Smooth muscle cell (in vitro differentiated cells): ENCODE data around the gene CERS4. TPM values are rescaled to one million over a fixed set of nuclear protein-coding genes. Genes with fewer than 3 reads are reported as not detected.

Source experiments
- DNase-seq: peaks from one replicate; lab custom pipeline; 2025; ENCODE audit not compliant: unreplicated experiment; lab: John Stamatoyannopoulos, UW
- H2AFZ ChIP-seq: fragments of 200-600 bp; sonication (generic); 2 replicates; pipeline ENCODE4 v1.6.0; 2016; ENCODE audit warnings: antibody characterized with exemption, low read depth, mild to moderate bottlenecking
- H3F3A ChIP-seq: fragments of 200-600 bp; sonication (generic); 2 replicates; pipeline ENCODE4 v1.6.0; 2017; ENCODE audit warnings: antibody characterized with exemption, low read depth
- H3K27ac ChIP-seq: fragments of 200-600 bp; sonication (generic); 2 replicates; pipeline ENCODE4 v1.5.1; 2016; ENCODE audit warnings: low read depth, mild to moderate bottlenecking
- H3K27me3 ChIP-seq: fragments of 200-600 bp; sonication (generic); 2 replicates; pipeline ENCODE4 v1.6.1; 2016; ENCODE audit warnings: low read depth, mild to moderate bottlenecking
- H3K36me3 ChIP-seq: fragments of 200-600 bp; sonication (generic); 2 replicates; pipeline ENCODE4 v1.5.1; 2016; ENCODE audit warnings: low read depth
- H3K4me1 ChIP-seq: fragments of 200-600 bp; sonication (generic); 2 replicates; pipeline ENCODE4 v1.5.1; 2016; ENCODE audit warnings: low read depth
- H3K4me2 ChIP-seq: fragments of 200-600 bp; sonication (generic); 2 replicates; pipeline ENCODE4 v1.6.0; 2016; ENCODE audit warnings: mild to moderate bottlenecking
- H3K4me3 ChIP-seq: fragments of 200-600 bp; sonication (generic); 2 replicates; pipeline ENCODE4 v1.5.1; 2016; ENCODE audit warnings: mild to moderate bottlenecking
- H3K79me2 ChIP-seq: fragments of 200-600 bp; sonication (generic); 2 replicates; pipeline ENCODE4 v1.6.0; 2016; ENCODE audit warnings: low read depth, mild to moderate bottlenecking
- H3K9ac ChIP-seq: fragments of 200-600 bp; sonication (generic); 2 replicates; pipeline ENCODE4 v1.6.0; 2016; ENCODE audit warnings: low read depth
- H3K9me3 ChIP-seq: fragments of 200-600 bp; sonication (generic); replicated peaks from 2 replicates; pipeline ENCODE4 v1.5.1; 2016; ENCODE audit warnings: low read depth
- H4K20me1 ChIP-seq: fragments of 200-600 bp; sonication (generic); 2 replicates; pipeline ENCODE4 v1.6.0; 2016; ENCODE audit warnings: low read depth
- WGBS: methylation state at CpG from one replicate; pipeline ENCODE4 v1.1.7; 2016; ENCODE audit warnings: low lambda C conversion rate; 5-methylcytosine and 5-hydroxymethylcytosine counted together
- polyA plus RNA-seq: library from polyadenylated mRNA; unstranded; fragments of >200 nt; fragmentation: Nextera tagmentation; extraction: Ambion mirVana; gene quantifications from 2 replicates; pipeline ENCODE4 v1.2.1, GENCODE V29; 2016
- total RNA-seq: library from RNA; depleted of rRNA; stranded (reverse); fragments of >200 nt; gene quantifications from 2 replicates; pipeline ENCODE4 v1.2.3, GENCODE V29; 2014
- TF ChIP-seq, protein P1 (sequence below): fragments of 200-600 bp; sonication (generic); IDR thresholded peaks from 2 replicates; pipeline ENCODE4 v1.5.1; 2017; ENCODE audit warnings: borderline replicate concordance, mild to moderate bottlenecking, antibody characterized with exemption; ENCODE audit not compliant: insufficient read depth, poor library complexity, severe bottlenecking

Gene CERS4
- total and polyA plus RNA-seq, 2 experiments from 2014 or later = 19.9 to 20.9 TPM

DNA sequence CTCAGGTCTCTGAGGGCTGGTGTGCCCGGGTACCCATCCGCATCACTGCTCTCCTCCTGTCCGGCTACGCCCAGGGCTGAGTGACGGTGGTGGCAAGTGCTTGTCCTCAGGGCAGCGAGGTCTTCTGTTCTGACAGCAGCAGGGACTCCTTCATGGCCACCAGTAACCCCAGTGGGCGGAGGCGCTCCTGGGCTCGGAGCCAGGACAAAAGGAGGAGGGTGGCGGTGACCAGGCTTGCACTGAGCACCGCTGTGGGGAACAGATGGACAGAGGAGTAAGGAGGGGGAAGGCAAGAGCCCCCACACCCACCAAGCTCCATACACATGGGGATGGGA is 93.2 kb downstream of the CERS4 start:
- WGBS = 92% methylated on average over 9 of the region's 11 CpGs
- H3K36me3 ChIP-seq = no peaks in the 10 kb centered on the region
- DNase-seq = no peak

DNA sequence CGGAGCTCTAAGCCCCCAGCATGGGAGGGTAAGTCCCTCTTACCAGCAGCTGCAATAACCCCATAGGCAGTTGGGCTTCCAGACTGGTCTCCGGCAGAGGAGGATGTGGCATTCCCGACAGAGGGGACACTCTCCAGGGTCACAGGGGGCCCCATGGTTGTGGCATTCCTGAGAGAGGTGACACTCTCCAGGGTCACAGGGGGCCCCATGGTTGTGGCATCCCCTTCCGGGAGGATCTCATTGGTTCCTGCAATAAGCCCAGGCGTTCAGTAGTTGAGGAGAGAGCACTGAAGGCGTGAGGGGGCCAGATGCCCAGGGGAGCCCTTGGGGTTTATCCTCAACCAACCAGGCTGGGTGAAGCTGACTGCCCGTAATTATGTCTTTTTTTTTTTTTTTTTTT is 93.6 kb downstream of the CERS4 start:
- Histone ChIP-seq H4K20me1 (no peaks in the 10 kb centered on the region), H3K4me2 (no peak overlapping the region), H3K4me1 (peaks cover 7% of the 10 kb centered on the region), H3F3A (no peaks in the 10 kb centered on the region), H3K79me2 (no peaks in the 10 kb centered on the region), H3K36me3 (no peaks in the 10 kb centered on the region), H3K9me3 (no peaks in the 10 kb centered on the region), H2AFZ (no peak overlapping the region), H3K4me3 (no peak overlapping the region), H3K9ac (no peak overlapping the region), H3K27me3 (no peaks in the 10 kb centered on the region), H3K27ac (no peak overlapping the region)
- TF ChIP-seq, protein P1, sequence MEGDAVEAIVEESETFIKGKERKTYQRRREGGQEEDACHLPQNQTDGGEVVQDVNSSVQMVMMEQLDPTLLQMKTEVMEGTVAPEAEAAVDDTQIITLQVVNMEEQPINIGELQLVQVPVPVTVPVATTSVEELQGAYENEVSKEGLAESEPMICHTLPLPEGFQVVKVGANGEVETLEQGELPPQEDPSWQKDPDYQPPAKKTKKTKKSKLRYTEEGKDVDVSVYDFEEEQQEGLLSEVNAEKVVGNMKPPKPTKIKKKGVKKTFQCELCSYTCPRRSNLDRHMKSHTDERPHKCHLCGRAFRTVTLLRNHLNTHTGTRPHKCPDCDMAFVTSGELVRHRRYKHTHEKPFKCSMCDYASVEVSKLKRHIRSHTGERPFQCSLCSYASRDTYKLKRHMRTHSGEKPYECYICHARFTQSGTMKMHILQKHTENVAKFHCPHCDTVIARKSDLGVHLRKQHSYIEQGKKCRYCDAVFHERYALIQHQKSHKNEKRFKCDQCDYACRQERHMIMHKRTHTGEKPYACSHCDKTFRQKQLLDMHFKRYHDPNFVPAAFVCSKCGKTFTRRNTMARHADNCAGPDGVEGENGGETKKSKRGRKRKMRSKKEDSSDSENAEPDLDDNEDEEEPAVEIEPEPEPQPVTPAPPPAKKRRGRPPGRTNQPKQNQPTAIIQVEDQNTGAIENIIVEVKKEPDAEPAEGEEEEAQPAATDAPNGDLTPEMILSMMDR = no peak
- WGBS = 94% methylated on average over 7 of the region's 7 CpGs
- no peak for DNase-seq

More for the DNA sequence above, 93.2 kb downstream of the CERS4 start:
- H3K9ac ChIP-seq = no peak overlapping the region
- H4K20me1 ChIP-seq = no peaks in the 10 kb centered on the region
- H3F3A ChIP-seq = no peaks in the 10 kb centered on the region
- H3K4me2 ChIP-seq = no peak overlapping the region
- H3K9me3 ChIP-seq = no peaks in the 10 kb centered on the region
- H3K79me2 ChIP-seq = no peaks in the 10 kb centered on the region
- no peak overlapping the region for H3K4me3 ChIP-seq
- H2AFZ ChIP-seq = no peak overlapping the region
- H3K27me3 ChIP-seq = no peaks in the 10 kb centered on the region
- no peak overlapping the region for H3K27ac ChIP-seq
- H3K4me1 ChIP-seq = peaks cover 3% of the 10 kb centered on the region
- TF ChIP-seq, protein P1 = no peak

GRCh38 chr19:8304841-8305621 is 95.9 kb downstream of the CERS4 start:
- Histone ChIP-seq H4K20me1 (no peaks in the 10 kb centered on the region), H3K9me3 (no peaks in the 10 kb centered on the region), H3K27me3 (no peaks in the 10 kb centered on the region), H3K9ac (no peak overlapping the region), H3F3A (no peaks in the 10 kb centered on the region), H3K36me3 (no peaks in the 10 kb centered on the region), H2AFZ (no peak overlapping the region), H3K79me2 (no peaks in the 10 kb centered on the region), H3K4me3 (no peak overlapping the region), H3K4me1 (peaks cover 14% of the 10 kb centered on the region), H3K4me2 (no peak overlapping the region), H3K27ac (no peak overlapping the region)
- DNase-seq = no peak
- WGBS = 68% methylated on average over 33 of the region's 33 CpGs
- TF ChIP-seq, protein P1 = no peak

GRCh38 chr19:8305798-8306197 is 96.6 kb downstream of the CERS4 start:
- Histone ChIP-seq H3K27me3 (no peaks in the 10 kb centered on the region), H3K4me3 (no peak overlapping the region), H3K4me1 (peaks cover 14% of the 10 kb centered on the region), H3K79me2 (no peaks in the 10 kb centered on the region), H4K20me1 (no peaks in the 10 kb centered on the region), H3K36me3 (no peaks in the 10 kb centered on the region), H3K27ac (no peak overlapping the region), H3K9ac (no peak overlapping the region), H2AFZ (no peak overlapping the region), H3K4me2 (no peak overlapping the region), H3K9me3 (no peaks in the 10 kb centered on the region), H3F3A (no peaks in the 10 kb centered on the region)
- TF ChIP-seq, protein P1 = no peak
- no peak for DNase-seq
- WGBS = 80% methylated on average over 4 of the region's 4 CpGs
